HL-60 (cell line): ENCODE data around the gene PIWIL4.

Experiments
- DNase-seq, 2 experiments: peaks; one replicate each; pipeline ENCODE4 v3.0.0-alpha.2; 2010 to 2020; ENCODE audit warnings: low read depth in 1 of 2, low spot score in 1 of 2
- H3K27ac ChIP-seq: fragments of 250-450 bp; sonication (Bioruptor Pico); replicated peaks from 2 replicates; pipeline ENCODE4 v1.5.1; 2020; ENCODE audit warnings: mild to moderate bottlenecking, moderate library complexity
- H3K27me3 ChIP-seq: fragments of 250-450 bp; sonication (Bioruptor Pico); 2 replicates; pipeline ENCODE4 v1.5.1; 2021; ENCODE audit warnings: mild to moderate bottlenecking, moderate library complexity; ENCODE audit not compliant: insufficient read depth, poor library complexity, severe bottlenecking
- H3K4me3 ChIP-seq: replicated peaks from 2 replicates; pipeline ENCODE4 v1.5.1; 2011; ENCODE audit warnings: mild to moderate bottlenecking, control low read depth, low read length; ENCODE audit not compliant: insufficient read depth
- GABPA ChIP-seq: IDR thresholded peaks from 2 replicates; pipeline ENCODE4 v1.6.1; 2012; ENCODE audit warnings: low read depth
- POLR2AphosphoS5 ChIP-seq: IDR thresholded peaks from 2 replicates; pipeline ENCODE4 v1.6.1; 2012; ENCODE audit warnings: low read depth
- SPI1 ChIP-seq: IDR thresholded peaks from 2 replicates; pipeline ENCODE4 v1.6.1; 2012; ENCODE audit warnings: low read depth, mild to moderate bottlenecking, borderline replicate concordance
- TF ChIP-seq, protein P1 (sequence below): IDR thresholded peaks from 2 replicates; pipeline ENCODE4 v1.6.1; 2012; ENCODE audit warnings: low read depth; ENCODE audit not compliant: insufficient replicate concordance
- TF ChIP-seq, protein P2 (sequence below): IDR thresholded peaks from one replicate; pipeline ENCODE4 v1.5.1; 2011; ENCODE audit warnings: low read length, control low read depth, inconsistent platforms; ENCODE audit not compliant: insufficient read depth

The PIWIL4 gene

DNA sequence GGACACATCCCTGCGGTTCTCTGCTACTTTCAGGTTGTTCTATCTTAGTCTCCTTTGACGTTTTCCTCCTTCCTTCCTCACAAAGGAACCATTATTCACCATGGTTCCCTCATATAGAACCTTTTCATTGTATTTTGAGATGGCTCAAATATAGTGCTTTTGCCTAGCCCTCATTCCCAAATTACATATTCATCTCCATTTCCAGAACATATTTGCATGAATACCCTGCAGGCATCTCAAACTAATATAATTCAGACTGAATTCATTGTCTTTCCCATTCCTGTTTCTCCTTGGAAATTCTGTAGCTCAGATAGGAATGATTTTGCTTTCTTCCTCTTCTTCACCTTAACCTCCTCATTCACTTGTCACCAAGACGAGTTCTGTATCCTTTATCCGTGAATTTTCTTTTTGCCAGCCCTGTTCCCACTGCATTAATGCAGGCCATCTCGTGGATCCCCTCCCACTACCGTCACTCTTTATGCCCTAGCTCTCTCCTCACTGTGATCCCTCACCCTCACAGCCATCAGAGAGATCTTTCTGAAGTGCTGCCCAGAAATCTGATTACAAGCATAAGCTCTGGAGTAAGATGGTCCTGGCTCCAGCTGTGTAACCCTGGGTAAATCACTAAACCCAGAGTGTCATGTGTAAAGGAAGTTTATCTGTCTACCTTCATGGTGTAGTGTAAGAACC, 23.3 kb downstream of the PIWIL4 start:
- no peaks in the 10 kb centered on the region for H3K27me3 ChIP-seq
- H3K27ac ChIP-seq = no peak overlapping the region
- TF ChIP-seq SPI1 = no peak
- no peak for TF ChIP-seq GABPA
- TF ChIP-seq, protein P1, sequence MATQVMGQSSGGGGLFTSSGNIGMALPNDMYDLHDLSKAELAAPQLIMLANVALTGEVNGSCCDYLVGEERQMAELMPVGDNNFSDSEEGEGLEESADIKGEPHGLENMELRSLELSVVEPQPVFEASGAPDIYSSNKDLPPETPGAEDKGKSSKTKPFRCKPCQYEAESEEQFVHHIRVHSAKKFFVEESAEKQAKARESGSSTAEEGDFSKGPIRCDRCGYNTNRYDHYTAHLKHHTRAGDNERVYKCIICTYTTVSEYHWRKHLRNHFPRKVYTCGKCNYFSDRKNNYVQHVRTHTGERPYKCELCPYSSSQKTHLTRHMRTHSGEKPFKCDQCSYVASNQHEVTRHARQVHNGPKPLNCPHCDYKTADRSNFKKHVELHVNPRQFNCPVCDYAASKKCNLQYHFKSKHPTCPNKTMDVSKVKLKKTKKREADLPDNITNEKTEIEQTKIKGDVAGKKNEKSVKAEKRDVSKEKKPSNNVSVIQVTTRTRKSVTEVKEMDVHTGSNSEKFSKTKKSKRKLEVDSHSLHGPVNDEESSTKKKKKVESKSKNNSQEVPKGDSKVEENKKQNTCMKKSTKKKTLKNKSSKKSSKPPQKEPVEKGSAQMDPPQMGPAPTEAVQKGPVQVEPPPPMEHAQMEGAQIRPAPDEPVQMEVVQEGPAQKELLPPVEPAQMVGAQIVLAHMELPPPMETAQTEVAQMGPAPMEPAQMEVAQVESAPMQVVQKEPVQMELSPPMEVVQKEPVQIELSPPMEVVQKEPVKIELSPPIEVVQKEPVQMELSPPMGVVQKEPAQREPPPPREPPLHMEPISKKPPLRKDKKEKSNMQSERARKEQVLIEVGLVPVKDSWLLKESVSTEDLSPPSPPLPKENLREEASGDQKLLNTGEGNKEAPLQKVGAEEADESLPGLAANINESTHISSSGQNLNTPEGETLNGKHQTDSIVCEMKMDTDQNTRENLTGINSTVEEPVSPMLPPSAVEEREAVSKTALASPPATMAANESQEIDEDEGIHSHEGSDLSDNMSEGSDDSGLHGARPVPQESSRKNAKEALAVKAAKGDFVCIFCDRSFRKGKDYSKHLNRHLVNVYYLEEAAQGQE = no peak
- TF ChIP-seq POLR2AphosphoS5 = no peak
- TF ChIP-seq, protein P2, sequence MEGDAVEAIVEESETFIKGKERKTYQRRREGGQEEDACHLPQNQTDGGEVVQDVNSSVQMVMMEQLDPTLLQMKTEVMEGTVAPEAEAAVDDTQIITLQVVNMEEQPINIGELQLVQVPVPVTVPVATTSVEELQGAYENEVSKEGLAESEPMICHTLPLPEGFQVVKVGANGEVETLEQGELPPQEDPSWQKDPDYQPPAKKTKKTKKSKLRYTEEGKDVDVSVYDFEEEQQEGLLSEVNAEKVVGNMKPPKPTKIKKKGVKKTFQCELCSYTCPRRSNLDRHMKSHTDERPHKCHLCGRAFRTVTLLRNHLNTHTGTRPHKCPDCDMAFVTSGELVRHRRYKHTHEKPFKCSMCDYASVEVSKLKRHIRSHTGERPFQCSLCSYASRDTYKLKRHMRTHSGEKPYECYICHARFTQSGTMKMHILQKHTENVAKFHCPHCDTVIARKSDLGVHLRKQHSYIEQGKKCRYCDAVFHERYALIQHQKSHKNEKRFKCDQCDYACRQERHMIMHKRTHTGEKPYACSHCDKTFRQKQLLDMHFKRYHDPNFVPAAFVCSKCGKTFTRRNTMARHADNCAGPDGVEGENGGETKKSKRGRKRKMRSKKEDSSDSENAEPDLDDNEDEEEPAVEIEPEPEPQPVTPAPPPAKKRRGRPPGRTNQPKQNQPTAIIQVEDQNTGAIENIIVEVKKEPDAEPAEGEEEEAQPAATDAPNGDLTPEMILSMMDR = no peak
- no peak overlapping the region for H3K4me3 ChIP-seq
- DNase-seq = no peak

DNA sequence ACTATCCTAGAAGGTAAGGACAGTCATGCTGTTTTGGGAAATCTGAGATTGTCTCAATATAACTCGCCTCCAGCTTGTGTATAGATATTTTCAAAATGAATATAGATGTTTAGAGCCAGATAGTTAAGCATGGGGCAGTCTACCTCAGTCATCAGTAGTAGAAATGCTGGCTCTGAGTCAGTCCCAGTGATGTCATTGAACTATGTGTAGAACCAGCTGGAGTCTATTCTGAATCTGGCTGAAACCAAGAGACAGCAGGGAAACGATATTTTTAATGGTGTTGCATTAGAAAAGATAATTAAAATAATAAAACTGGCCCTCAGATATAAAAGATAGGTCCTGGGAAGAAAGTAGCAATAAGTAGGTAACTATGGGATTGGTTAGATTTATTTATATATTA, 25.9 kb downstream of the PIWIL4 start:
- H3K4me3 ChIP-seq = no peak overlapping the region
- no peak overlapping the region for H3K27ac ChIP-seq
- H3K27me3 ChIP-seq = no peaks in the 10 kb centered on the region
- no peak for DNase-seq
- TF ChIP-seq GABPA (no peak), POLR2AphosphoS5 (no peak), SPI1 (no peak)
- TF ChIP-seq, protein P1 = no peak
- TF ChIP-seq, protein P2 = no peak

DNA sequence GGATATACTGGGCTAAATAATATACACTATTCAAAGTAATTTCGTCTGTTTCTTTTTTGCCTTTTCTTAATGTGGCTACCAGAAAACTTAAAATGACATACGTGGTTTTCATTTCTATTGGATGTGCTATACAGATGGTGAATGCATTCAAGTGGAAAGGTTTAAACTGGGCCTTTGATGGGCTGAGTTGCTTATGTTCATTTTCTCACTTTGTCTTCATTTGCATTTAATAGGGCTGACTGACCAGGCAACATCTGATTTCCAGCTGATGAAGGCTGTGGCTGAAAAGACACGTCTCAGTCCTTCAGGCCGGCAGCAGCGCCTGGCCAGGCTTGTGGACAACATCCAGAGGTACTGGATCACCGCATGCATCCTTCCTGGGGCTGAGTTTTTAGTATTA, 27.9 kb downstream of the PIWIL4 start:
- H3K27me3 ChIP-seq = no peaks in the 10 kb centered on the region
- no peak overlapping the region for H3K27ac ChIP-seq
- TF ChIP-seq, protein P1 = no peak
- no peak for TF ChIP-seq SPI1
- TF ChIP-seq POLR2AphosphoS5 = no peak
- TF ChIP-seq, protein P2 = no peak
- no peak for TF ChIP-seq GABPA
- no peak overlapping the region for H3K4me3 ChIP-seq
- no peak for DNase-seq
